ENCODE results near the gene HLA-E. TPM values are rescaled to one million over a fixed set of nuclear protein-coding genes. Genes with fewer than 3 reads are reported as not detected.
A peak's percentile ranks its signal among the peaks of the same experiment; 100 is the strongest.

Gene HLA-E
- total RNA-seq, 4 donors from 2014 or later, result 207 to 628 (median 416) TPM

DNA sequence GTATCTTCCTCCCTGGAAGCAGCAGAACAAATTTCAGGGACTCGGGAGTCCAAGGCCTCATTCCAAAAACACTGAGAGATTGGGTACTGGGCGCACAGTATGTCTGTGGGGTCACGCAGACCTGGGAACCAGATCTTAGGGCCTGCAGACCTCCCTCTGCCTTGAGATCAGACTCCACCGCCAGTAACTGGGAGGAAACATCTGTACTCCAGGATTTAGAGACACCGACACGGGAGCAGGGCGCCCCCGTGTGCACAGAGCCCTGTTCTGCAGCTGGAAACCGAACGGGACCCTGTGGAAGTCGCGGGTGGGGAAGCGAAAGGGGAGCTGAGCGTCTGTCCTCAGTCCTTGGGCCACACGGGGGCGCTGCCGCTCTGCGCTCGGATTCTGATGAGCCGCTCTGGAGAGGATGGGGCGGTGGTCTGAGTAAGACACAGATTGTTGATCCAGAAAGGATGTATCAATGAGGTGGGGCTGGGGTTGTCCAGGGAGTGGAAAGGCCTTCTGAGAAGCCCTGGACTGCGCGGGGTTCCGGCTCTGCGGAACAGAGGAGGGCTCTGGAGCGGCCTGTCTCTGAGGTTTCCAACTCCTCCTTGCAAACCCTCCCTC lies 35.7 kb upstream of the HLA-E start:
- intact Hi-C loops (cut with DNase I; ENCODE audit: low total_unique reads), result no loop called here
- Histone ChIP-seq H3K27me3 (peaks cover 5 to 30% of the 10 kb centered on the region in 2 donors), H3K4me1 (no peaks in the 10 kb centered on the region), H3K4me3 (no peak overlapping the region), H3K36me3 (no peaks in the 10 kb centered on the region), H3K27ac (no peak overlapping the region), H3K9me3 (no peaks in the 10 kb centered on the region)
- peak; percentile 63 to 67 for DNase-seq
- TF ChIP-seq, protein P1, sequence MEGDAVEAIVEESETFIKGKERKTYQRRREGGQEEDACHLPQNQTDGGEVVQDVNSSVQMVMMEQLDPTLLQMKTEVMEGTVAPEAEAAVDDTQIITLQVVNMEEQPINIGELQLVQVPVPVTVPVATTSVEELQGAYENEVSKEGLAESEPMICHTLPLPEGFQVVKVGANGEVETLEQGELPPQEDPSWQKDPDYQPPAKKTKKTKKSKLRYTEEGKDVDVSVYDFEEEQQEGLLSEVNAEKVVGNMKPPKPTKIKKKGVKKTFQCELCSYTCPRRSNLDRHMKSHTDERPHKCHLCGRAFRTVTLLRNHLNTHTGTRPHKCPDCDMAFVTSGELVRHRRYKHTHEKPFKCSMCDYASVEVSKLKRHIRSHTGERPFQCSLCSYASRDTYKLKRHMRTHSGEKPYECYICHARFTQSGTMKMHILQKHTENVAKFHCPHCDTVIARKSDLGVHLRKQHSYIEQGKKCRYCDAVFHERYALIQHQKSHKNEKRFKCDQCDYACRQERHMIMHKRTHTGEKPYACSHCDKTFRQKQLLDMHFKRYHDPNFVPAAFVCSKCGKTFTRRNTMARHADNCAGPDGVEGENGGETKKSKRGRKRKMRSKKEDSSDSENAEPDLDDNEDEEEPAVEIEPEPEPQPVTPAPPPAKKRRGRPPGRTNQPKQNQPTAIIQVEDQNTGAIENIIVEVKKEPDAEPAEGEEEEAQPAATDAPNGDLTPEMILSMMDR (IDR thresholded peaks at IDR 0.05), result peak; percentile 50 to 79 (median 68)
- no peak for TF ChIP-seq POLR2A (IDR thresholded peaks at IDR 0.05)

DNA sequence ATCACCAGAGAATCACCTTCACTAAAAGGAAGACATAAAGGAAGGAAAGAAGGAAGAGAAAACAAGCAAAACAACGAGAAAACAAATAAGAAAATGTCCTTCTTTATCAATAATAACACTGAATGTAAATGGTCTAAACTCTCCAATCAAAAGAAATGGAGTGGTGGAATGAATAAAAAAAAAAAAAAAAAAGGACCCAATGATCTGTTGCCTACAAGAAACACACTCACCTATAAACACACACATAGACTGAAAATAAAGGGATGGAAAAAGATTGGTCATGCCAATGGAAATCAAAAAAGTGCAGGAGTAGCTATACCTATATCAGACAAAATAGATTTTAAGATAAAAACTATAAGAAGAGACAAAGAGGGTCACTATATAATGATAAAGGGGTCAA lies 30.2 kb upstream of the HLA-E start:
- no peak overlapping the region for H3K4me3 ChIP-seq
- H3K4me1 ChIP-seq, result no peaks in the 10 kb centered on the region
- no peak overlapping the region for H3K27ac ChIP-seq
- H3K36me3 ChIP-seq, result no peaks in the 10 kb centered on the region
- DNase-seq, result no peak
- H3K27me3 ChIP-seq, result peaks cover 11 to 41% of the 10 kb centered on the region in 2 donors
- intact Hi-C loops (cut with DNase I; ENCODE audit: low total_unique reads), result no loop called here
- TF ChIP-seq, protein P1 (IDR thresholded peaks at IDR 0.05), result no peak
- TF ChIP-seq POLR2A (IDR thresholded peaks at IDR 0.05), result no peak
- H3K9me3 ChIP-seq, result no peaks in the 10 kb centered on the region

GRCh38 chr6:30461055-30461454 lies 28.3 kb upstream of the HLA-E start:
- DNase-seq, result no peak
- intact Hi-C loops (cut with DNase I; ENCODE audit: low total_unique reads), result no loop called here
- Histone ChIP-seq H3K9me3 (no peaks in the 10 kb centered on the region), H3K27ac (no peak overlapping the region), H3K27me3 (peaks cover 22 to 53% of the 10 kb centered on the region in 2 donors), H3K36me3 (no peaks in the 10 kb centered on the region), H3K4me1 (no peaks in the 10 kb centered on the region), H3K4me3 (no peak overlapping the region)
- no peak for TF ChIP-seq POLR2A (IDR thresholded peaks at IDR 0.05)
- TF ChIP-seq, protein P1 (IDR thresholded peaks at IDR 0.05), result no peak

- no peaks in the 10 kb centered on the region for H3K4me1 ChIP-seq
- no peak overlapping the region for H3K27ac ChIP-seq
- peaks cover 34 to 61% of the 10 kb centered on the region in 2 donors for H3K27me3 ChIP-seq
- no peak for DNase-seq
- no peaks in the 10 kb centered on the region for H3K9me3 ChIP-seq
- TF ChIP-seq, protein P1 (IDR thresholded peaks at IDR 0.05), result no peak
- no peak for TF ChIP-seq POLR2A (IDR thresholded peaks at IDR 0.05)
- H3K36me3 ChIP-seq, result no peaks in the 10 kb centered on the region
- H3K4me3 ChIP-seq, result no peak overlapping the region
- intact Hi-C loops (cut with DNase I; ENCODE audit: low total_unique reads), result no loop called here
Measured at GRCh38 chr6:30462482-30462881, 26.8 kb upstream of the HLA-E start.

GRCh38 chr6:30463242-30463641 lies 26.1 kb upstream of the HLA-E start:
- Histone ChIP-seq H3K27me3 (peaks cover 34 to 62% of the 10 kb centered on the region in 2 donors), H3K9me3 (no peaks in the 10 kb centered on the region), H3K4me3 (no peak overlapping the region), H3K36me3 (no peaks in the 10 kb centered on the region), H3K27ac (no peak overlapping the region), H3K4me1 (no peaks in the 10 kb centered on the region)
- no peak for DNase-seq
- intact Hi-C loops (cut with DNase I; ENCODE audit: low total_unique reads), result no loop called here
- TF ChIP-seq, protein P1 (IDR thresholded peaks at IDR 0.05), result no peak
- no peak for TF ChIP-seq POLR2A (IDR thresholded peaks at IDR 0.05)

Measured in uterus (tissue), 4 donors.